Fibroblast of skin of left biceps (primary cell): Measurements from ENCODE around the gene SEC61A2.
A peak's percentile ranks its signal among the peaks of the same experiment; 100 is the strongest.
"Not testable (repeated sequence)": the region's sequence is repeated elsewhere in the genome, so short reads cannot be mapped to it uniquely, and the experiment has no call there.

Experiments
- DNase-seq, 2 experiments: peaks; one replicate each; pipeline ENCODE4 v3.0.0-alpha.2; 2013; ENCODE audit warnings: low read depth in 2 of 2

The SEC61A2 gene

GRCh38 chr10:12160664-12161063 lies 31.2 kb downstream of the SEC61A2 start:
- DNase-seq = no peak

GRCh38 chr10:12162927-12163326 lies 33.5 kb downstream of the SEC61A2 start:
- no peak for DNase-seq

- DNase-seq = no peak
Measured at GRCh38 chr10:12164085-12164484, 34.6 kb downstream of the SEC61A2 start.

- DNase-seq = no peak
Measured at GRCh38 chr10:12165036-12165435, 35.6 kb downstream of the SEC61A2 start.

- DNase-seq = no peak
Measured at GRCh38 chr10:12165999-12166775, 36.7 kb downstream of the SEC61A2 start.

GRCh38 chr10:12171512-12171911 lies 42.0 kb downstream of the SEC61A2 start:
- not testable (repeated sequence) for DNase-seq

GRCh38 chr10:12177642-12178041 lies 48.2 kb downstream of the SEC61A2 start:
- no peak for DNase-seq

GRCh38 chr10:12179606-12180170 lies 50.2 kb downstream of the SEC61A2 start:
- DNase-seq = no peak

GRCh38 chr10:12180221-12180974 lies 50.9 kb downstream of the SEC61A2 start:
- DNase-seq = no peak

- DNase-seq = no peak
Measured at GRCh38 chr10:12181065-12181775, 51.7 kb downstream of the SEC61A2 start.

- DNase-seq = no peak
Measured at GRCh38 chr10:12184165-12184564, 54.7 kb downstream of the SEC61A2 start.

GRCh38 chr10:12186323-12186722 lies 56.8 kb downstream of the SEC61A2 start:
- DNase-seq = no peak

- no peak for DNase-seq
Measured at GRCh38 chr10:12187321-12187905, 57.9 kb downstream of the SEC61A2 start.

- DNase-seq = no peak
Measured at GRCh38 chr10:12188656-12189055, 59.2 kb downstream of the SEC61A2 start.

GRCh38 chr10:12189426-12189825 lies 59.9 kb downstream of the SEC61A2 start:
- DNase-seq = no peak

- DNase-seq = no peak
Measured at GRCh38 chr10:12191715-12192114, 62.2 kb downstream of the SEC61A2 start.

GRCh38 chr10:12193193-12193592 lies 63.7 kb downstream of the SEC61A2 start:
- peak in 1 of 2 experiments; percentile 30 for DNase-seq

- peak in 1 of 2 experiments; percentile 11 for DNase-seq
Measured at GRCh38 chr10:12194752-12195271, 65.3 kb downstream of the SEC61A2 start.

- no peak for DNase-seq
Measured at GRCh38 chr10:12195281-12195602, 65.8 kb downstream of the SEC61A2 start.

GRCh38 chr10:12195603-12196506 lies 66.4 kb downstream of the SEC61A2 start, which contains the start of the genes CDC123 and NUDT5:
Gene CDC123, plus strand, starts transcription at chr10:12196188. Its CDS starts 58 bp downstream, at chr10:12196246.
Gene NUDT5, minus strand, starts transcription at chr10:12195891. Its CDS starts 9,600 bp downstream, at chr10:12186291.
- peak; percentile 57 to 66 for DNase-seq
